Measurements from ENCODE around the gene NFIA.

The NFIA gene

DNA sequence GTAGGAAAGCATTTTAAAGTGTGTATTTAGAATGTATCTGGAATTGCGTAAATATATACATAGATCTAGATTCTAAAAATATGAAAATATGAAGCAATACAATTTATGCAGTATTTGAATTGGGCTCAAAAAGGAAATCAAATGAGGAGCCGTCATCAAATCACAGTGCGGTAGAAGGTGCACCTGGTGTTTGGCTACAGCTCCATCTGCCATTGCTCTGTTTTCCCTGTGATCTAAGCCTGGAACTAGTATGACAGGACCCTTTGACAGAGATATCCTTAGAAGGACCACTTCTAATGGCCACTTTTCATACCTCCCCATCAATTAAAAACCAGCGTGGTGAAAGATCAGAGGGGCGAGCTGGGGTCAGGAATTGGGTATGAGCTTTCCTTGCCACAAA lies 202.6 kb downstream of the NFIA start:
- TF ChIP-seq POLR2AphosphoS5 (IDR thresholded peaks at IDR 0.05; ENCODE audit: low read depth, low read length) (no peak), SPI1 (IDR thresholded peaks at IDR 0.05; ENCODE audit: low read depth, low read length) (no peak), PAX5 (IDR thresholded peaks at IDR 0.05; ENCODE audit: insufficient read depth, low read length, severe bottlenecking) (no peak), POLR2A (IDR thresholded peaks at IDR 0.05; ENCODE audit: low read depth, low read length) (no peak), TAF1 (IDR thresholded peaks at IDR 0.05; ENCODE audit: low read depth, low read length) (no peak), POU2F2 (IDR thresholded peaks at IDR 0.05; ENCODE audit: low read depth, low read length) (no peak)
- FAIRE-seq (no peak), DNase-seq (ENCODE audit: insufficient read length, low spot score) (no peak)

DNA sequence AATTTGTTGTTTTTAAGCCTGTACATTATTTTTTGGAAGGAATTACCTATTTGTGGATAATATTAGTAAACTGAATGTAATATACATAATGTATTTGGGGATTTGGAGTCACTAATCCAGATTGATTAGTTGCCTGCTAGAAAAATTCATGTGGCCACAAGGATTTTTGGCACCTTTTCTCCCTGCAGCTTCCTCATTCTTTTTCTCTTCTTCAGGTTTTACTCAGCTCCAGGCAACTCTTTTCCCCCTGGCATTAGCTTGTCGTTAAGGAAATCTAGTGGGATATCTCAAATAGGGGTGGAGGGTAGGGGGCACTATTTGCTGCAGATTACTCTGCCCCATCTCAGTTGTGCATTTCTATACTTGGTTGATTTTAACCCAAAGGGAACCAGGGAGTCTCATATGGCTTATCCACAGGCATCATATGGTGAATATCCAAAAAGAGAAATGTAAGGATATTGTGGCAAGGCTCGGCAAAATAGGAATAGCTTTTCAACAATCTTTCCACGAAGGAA lies 203.1 kb downstream of the NFIA start:
- no peak for TF ChIP-seq SPI1 (IDR thresholded peaks at IDR 0.05; ENCODE audit: low read depth, low read length)
- FAIRE-seq = no peak
- no peak for DNase-seq (ENCODE audit: insufficient read length, low spot score)

DNA sequence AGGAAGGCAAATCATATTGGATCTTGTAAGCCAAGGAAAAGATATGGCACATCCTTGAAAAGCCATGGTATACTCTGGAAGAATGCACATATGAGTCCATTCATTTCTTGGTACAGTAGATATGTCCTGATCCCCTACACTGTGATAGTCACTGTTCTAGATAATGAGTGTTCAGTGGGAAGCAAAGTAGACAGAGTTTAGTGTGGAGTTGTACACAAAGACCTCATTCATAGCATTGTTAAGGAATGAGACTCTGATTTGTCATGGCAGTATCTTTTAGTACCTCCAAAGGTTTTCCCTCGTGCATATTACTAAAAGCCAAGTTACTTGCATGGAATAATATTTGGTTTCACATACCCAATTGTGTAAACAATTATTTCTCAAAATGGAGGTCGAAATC lies 204.7 kb downstream of the NFIA start:
- no peak for DNase-seq (ENCODE audit: insufficient read length, low spot score)
- TF ChIP-seq PAX5 (IDR thresholded peaks at IDR 0.05; ENCODE audit: insufficient read depth, low read length, severe bottlenecking) (no peak), TAF1 (IDR thresholded peaks at IDR 0.05; ENCODE audit: low read depth, low read length) (no peak), SPI1 (IDR thresholded peaks at IDR 0.05; ENCODE audit: low read depth, low read length) (no peak)
- FAIRE-seq = no peak

DNA sequence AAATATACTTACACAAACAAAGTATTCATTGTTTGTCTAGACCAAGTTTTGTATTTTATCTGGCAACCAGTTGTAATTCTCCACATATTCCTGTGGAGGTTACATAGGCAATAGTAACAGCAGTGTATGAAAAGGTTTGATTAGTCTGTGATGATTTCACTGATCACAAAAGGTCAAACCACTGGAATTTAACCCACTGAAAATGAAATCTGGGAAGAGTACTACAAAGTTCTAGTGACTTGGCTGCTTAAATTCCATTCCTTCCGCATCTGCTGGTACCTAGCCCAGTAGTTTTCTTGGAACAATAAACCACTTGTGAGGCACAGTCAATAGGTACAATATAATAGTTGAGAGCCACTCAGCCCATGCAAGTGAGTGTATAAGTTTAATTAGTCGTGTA lies 205.4 kb downstream of the NFIA start:
- no peak for DNase-seq (ENCODE audit: insufficient read length, low spot score)
- no peak for FAIRE-seq
- TF ChIP-seq PAX5 (IDR thresholded peaks at IDR 0.05; ENCODE audit: insufficient read depth, low read length, severe bottlenecking) (no peak), TAF1 (IDR thresholded peaks at IDR 0.05; ENCODE audit: low read depth, low read length) (no peak), POLR2AphosphoS5 (IDR thresholded peaks at IDR 0.05; ENCODE audit: low read depth, low read length) (no peak), SPI1 (IDR thresholded peaks at IDR 0.05; ENCODE audit: low read depth, low read length) (no peak), POLR2A (IDR thresholded peaks at IDR 0.05; ENCODE audit: low read depth, low read length) (no peak), POU2F2 (IDR thresholded peaks at IDR 0.05; ENCODE audit: low read depth, low read length) (no peak)

DNA sequence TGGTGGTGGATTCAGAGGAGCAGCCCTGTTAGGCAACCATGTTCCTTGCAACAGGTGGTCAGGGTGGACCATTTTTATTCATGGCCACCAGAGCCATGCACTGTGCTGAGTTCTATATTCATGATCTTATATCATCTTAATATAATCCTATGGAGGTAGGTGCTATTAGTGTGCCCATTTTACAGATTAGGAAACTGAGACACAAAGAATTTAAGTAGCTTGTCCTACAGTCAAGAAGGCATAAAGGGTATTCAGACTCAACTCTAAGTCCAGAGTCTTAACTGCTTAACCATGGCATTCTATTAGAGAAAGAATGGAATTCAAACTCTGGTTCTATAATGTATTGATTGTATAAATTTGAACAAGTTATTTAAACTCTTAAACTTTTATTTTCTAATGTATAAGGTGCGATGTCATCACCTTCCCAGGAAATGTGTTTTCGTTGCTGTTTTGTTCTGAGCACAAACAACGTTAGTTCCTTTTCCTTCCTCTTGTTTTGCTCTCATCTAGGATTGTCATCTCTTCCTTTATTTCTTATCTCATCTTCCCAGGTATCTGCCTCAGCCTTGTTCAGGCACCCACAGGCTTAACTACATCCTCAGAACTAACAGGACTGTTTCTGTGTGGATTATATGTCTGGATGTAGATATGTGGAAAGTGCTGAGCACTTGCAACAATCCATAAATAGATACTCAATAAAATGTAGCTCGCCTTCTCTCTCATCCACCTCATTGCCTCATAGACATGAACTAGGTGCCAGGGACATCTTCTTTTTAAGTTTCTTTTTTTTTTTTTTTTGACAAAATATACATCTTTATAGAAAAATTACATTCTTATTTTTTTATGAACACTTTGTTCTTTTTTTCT lies 207.1 kb downstream of the NFIA start:
- no peak for TF ChIP-seq POLR2AphosphoS5 (IDR thresholded peaks at IDR 0.05; ENCODE audit: low read depth, low read length)
- no peak for TF ChIP-seq POU2F2 (IDR thresholded peaks at IDR 0.05; ENCODE audit: low read depth, low read length)
- no peak for TF ChIP-seq PAX5 (IDR thresholded peaks at IDR 0.05; ENCODE audit: insufficient read depth, low read length, severe bottlenecking)
- TF ChIP-seq TAF1 (IDR thresholded peaks at IDR 0.05; ENCODE audit: low read depth, low read length) = no peak
- TF ChIP-seq SPI1 (IDR thresholded peaks at IDR 0.05; ENCODE audit: low read depth, low read length) = no peak
- TF ChIP-seq POLR2A (IDR thresholded peaks at IDR 0.05; ENCODE audit: low read depth, low read length) = no peak
- DNase-seq (ENCODE audit: insufficient read length, low spot score) = no peak

DNA sequence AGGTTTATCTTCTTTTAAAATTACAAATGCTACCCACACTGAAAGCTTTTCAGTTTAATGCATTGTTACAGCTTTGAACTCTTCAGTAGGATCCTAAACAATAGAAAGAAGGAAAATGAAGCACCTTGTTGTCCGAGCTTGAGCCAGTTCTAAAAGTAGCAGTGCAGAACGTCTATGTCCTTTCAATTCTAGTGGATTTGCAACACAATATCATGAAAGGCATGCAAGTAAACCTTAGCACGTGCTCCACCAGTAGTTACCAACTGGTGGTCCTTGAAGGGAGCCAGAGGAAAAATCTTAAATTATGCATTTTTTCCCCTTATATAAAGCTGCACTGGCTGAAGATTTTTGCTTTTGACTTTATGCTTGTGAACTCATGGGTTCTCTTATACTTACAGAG lies 208.2 kb downstream of the NFIA start:
- FAIRE-seq = no peak
- TF ChIP-seq TAF1 (IDR thresholded peaks at IDR 0.05; ENCODE audit: low read depth, low read length) = no peak
- no peak for TF ChIP-seq PAX5 (IDR thresholded peaks at IDR 0.05; ENCODE audit: insufficient read depth, low read length, severe bottlenecking)
- no peak for TF ChIP-seq SPI1 (IDR thresholded peaks at IDR 0.05; ENCODE audit: low read depth, low read length)
- TF ChIP-seq POU2F2 (IDR thresholded peaks at IDR 0.05; ENCODE audit: low read depth, low read length) = no peak
- no peak for TF ChIP-seq POLR2A (IDR thresholded peaks at IDR 0.05; ENCODE audit: low read depth, low read length)
- TF ChIP-seq POLR2AphosphoS5 (IDR thresholded peaks at IDR 0.05; ENCODE audit: low read depth, low read length) = no peak

More for the DNA sequence above, 207.1 kb downstream of the NFIA start:
- no peak for FAIRE-seq

DNA sequence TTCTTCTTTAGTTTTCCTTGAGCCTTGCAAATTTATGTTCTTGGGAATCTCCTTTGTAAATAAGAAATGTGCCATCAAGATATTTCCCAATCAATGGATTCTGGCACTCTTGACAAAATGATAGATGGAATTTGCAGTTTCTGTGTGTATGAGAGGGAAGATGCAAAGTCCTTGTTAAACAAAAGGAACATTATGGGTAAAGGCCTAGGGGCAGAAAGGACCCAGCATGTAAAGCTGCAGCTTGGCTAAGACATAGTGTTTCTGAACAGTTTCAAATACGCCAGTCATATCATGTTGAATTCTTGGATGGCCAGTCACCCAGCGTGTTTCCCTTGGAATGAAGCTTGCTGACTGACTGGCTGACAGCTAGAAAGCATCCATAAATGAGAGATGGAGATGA lies 210.8 kb downstream of the NFIA start:
- DNase-seq (ENCODE audit: insufficient read length, low spot score) = no peak
- no peak for FAIRE-seq
- no peak for TF ChIP-seq POLR2A (IDR thresholded peaks at IDR 0.05; ENCODE audit: low read depth, low read length)
- no peak for TF ChIP-seq POU2F2 (IDR thresholded peaks at IDR 0.05; ENCODE audit: low read depth, low read length)
- TF ChIP-seq TAF1 (IDR thresholded peaks at IDR 0.05; ENCODE audit: low read depth, low read length) = no peak
- TF ChIP-seq POLR2AphosphoS5 (IDR thresholded peaks at IDR 0.05; ENCODE audit: low read depth, low read length) = no peak
- TF ChIP-seq SPI1 (IDR thresholded peaks at IDR 0.05; ENCODE audit: low read depth, low read length) = no peak
- TF ChIP-seq PAX5 (IDR thresholded peaks at IDR 0.05; ENCODE audit: insufficient read depth, low read length, severe bottlenecking) = no peak

More for the DNA sequence above, 208.2 kb downstream of the NFIA start:
- DNase-seq (ENCODE audit: insufficient read length, low spot score) = no peak

DNA sequence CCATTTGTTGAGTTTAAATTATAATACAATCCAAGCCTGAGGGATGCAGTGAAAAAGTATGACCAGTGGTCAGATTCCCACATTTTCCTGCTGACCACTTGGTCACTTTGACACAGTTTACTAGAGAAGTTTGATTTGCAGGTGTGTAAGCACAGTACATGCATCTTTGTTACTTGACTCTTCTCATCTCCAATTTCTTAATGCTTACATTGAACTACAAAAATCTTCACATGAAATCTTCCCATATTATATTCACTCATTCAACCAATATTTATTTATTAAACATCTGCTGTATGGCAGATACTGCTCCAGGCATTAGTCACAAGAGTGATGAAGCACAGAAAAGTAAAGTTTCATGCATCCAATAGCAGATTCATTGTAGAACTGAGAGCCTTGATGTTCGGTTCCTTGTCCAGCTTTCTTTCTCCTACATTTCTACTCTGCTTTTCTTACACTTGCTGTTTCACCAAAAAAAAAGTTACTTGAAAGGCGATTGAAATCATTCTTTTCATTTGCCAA lies 211.7 kb downstream of the NFIA start:
- DNase-seq (ENCODE audit: insufficient read length, low spot score) (no peak), FAIRE-seq (no peak)
- TF ChIP-seq PAX5 (IDR thresholded peaks at IDR 0.05; ENCODE audit: insufficient read depth, low read length, severe bottlenecking) = no peak
- TF ChIP-seq POU2F2 (IDR thresholded peaks at IDR 0.05; ENCODE audit: low read depth, low read length) = no peak

DNA sequence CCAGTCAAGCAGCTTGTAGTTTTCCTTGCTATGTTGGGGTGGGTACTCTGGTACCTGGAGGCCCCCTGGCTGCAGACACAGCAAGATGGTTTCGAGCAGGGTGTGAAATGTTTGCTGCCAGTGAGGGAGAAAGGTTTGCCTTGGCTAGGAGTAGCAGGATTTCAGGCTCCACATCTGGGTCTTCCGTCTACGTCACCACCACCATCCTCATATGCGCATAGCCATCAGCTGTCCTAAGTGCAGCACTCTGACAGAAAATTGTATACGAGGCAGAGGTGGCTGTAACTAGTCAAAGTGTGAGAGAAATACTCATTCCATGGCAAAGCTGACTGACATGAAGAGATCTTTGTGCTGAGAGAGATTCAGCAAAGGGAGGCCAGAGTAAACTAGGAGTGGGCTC lies 212.6 kb downstream of the NFIA start:
- no peak for TF ChIP-seq PAX5 (IDR thresholded peaks at IDR 0.05; ENCODE audit: insufficient read depth, low read length, severe bottlenecking)
- TF ChIP-seq TAF1 (IDR thresholded peaks at IDR 0.05; ENCODE audit: low read depth, low read length) = no peak
- TF ChIP-seq POLR2A (IDR thresholded peaks at IDR 0.05; ENCODE audit: low read depth, low read length) = no peak
- TF ChIP-seq POLR2AphosphoS5 (IDR thresholded peaks at IDR 0.05; ENCODE audit: low read depth, low read length) = no peak
- no peak for TF ChIP-seq SPI1 (IDR thresholded peaks at IDR 0.05; ENCODE audit: low read depth, low read length)
- TF ChIP-seq POU2F2 (IDR thresholded peaks at IDR 0.05; ENCODE audit: low read depth, low read length) = no peak
- no peak for DNase-seq (ENCODE audit: insufficient read length, low spot score)
- no peak for FAIRE-seq

All from GM12891 (cell line).